LNCAP (cell line): Measurements from ENCODE around the gene PSPN.
A peak's percentile ranks its signal among the peaks of the same experiment; 100 is the strongest.

Source experiments
- CTCF ChIP-seq: fragments of 450-650 bp; IDR thresholded peaks from 2 replicates; pipeline ENCODE4 v1.5.1; 2017; ENCODE audit warnings: mild to moderate bottlenecking

PSPN gene

GRCh38 chr19:6358003-6358402 lies 17.7 kb downstream of the PSPN start:
- TF ChIP-seq CTCF: no peak

GRCh38 chr19:6357174-6357573 lies 18.6 kb downstream of the PSPN start:
- TF ChIP-seq CTCF: no peak

GRCh38 chr19:6354098-6354674 lies 21.5 kb downstream of the PSPN start:
- peak; percentile 43 for TF ChIP-seq CTCF

GRCh38 chr19:6352381-6353165 lies 23.2 kb downstream of the PSPN start:
- TF ChIP-seq CTCF: no peak

GRCh38 chr19:6350688-6351087 lies 25.0 kb downstream of the PSPN start:
- no peak for TF ChIP-seq CTCF

- no peak for TF ChIP-seq CTCF
These were observed 32.3 kb downstream of the PSPN start for GRCh38 chr19:6343462-6343861.

GRCh38 chr19:6340493-6341201 lies 35.1 kb downstream of the PSPN start:
- no peak for TF ChIP-seq CTCF
